Heart right ventricle (tissue), 16 donors: Measurements from ENCODE around the gene IGF2BP2. TPM values are rescaled to one million over a fixed set of nuclear protein-coding genes. Genes with fewer than 3 reads are reported as not detected.

Source experiments
- ATAC-seq, 8 donors: fragments of 200-7000 bp; cut with Tn5 transposase; one replicate each; pipeline ENCODE4 v1.9.1; 2020; ENCODE audit warnings: mild to moderate bottlenecking in 8 of 8, moderate library complexity in 8 of 8, moderate number of reproducible peaks in 1 of 8
- DNase-seq, 2 donors: peaks; one replicate each; pipeline ENCODE4 v3.0.0-alpha.2; 2020
- H3K27ac ChIP-seq, 10 donors: fragments of 200-600 bp; sonication (generic) in 2 of 10; one replicate each; pipeline versions ENCODE4 v1.5.0 to v1.8.0; 2020 to 2022; ENCODE audit warnings: mild to moderate bottlenecking in 3 of 10
- H3K27me3 ChIP-seq, 7 donors: fragments of 200-600 bp; one replicate each; pipeline ENCODE4 v1.8.0; 2021 to 2022; ENCODE audit warnings: mild to moderate bottlenecking in 2 of 7
- H3K36me3 ChIP-seq, 9 donors: fragments of 200-600 bp; sonication (generic) in 1 of 9; one replicate each; pipeline versions ENCODE4 v1.5.0 to v1.8.0; 2020 to 2022; ENCODE audit warnings: mild to moderate bottlenecking in 2 of 9
- H3K4me1 ChIP-seq, 9 donors: fragments of 200-600 bp; sonication (generic) in 1 of 9; one replicate each; pipeline versions ENCODE4 v1.5.0 to v1.8.0; 2020 to 2022; ENCODE audit warnings: mild to moderate bottlenecking in 4 of 9
- H3K4me3 ChIP-seq, 10 donors: fragments of 200-600 bp; sonication (generic) in 2 of 10; one replicate each; pipeline versions ENCODE4 v1.5.0 to v1.8.0; 2020 to 2022; ENCODE audit warnings: mild to moderate bottlenecking in 7 of 10, moderate library complexity in 2 of 10
- H3K9me3 ChIP-seq, 11 donors: fragments of 200-600 bp in 10 of 11; sonication (generic) in 2 of 11; one replicate each; pipeline versions ENCODE4 v1.5.0 to v1.8.0; 2013 to 2022; ENCODE audit warnings: mild to moderate bottlenecking in 2 of 11, control low read depth in 1 of 11, moderate library complexity in 1 of 11
- WGBS, 2 donors: extraction: QIAGEN DNeasy Blood & Tissue Kit; methylation state at CpG; one replicate each; pipeline ENCODE4 v1.1.7; 2013; ENCODE audit warnings: inconsistent platforms in 1 of 2; 5-methylcytosine and 5-hydroxymethylcytosine counted together
- intact Hi-C, 10 donors: fragments of 100-400 bp; cut with DNase I; formaldehyde crosslinking; loops; one replicate each; pipeline versions ENCODE4 v1.11.1 to v1.14.2; 2022
- microRNA-seq, 2 donors: library from miRNA; unstranded; fragments of <30 nt; microRNA quantifications; one replicate each; pipeline ENCODE4 v1.2.0, GENCODE V29; 2021
- polyA plus RNA-seq, 2 donors: library from polyadenylated mRNA; stranded (reverse); fragments of 200-250 nt; gene quantifications; one replicate each; pipeline ENCODE4 v1.2.3, GENCODE V29; 2013
- total RNA-seq, 10 donors: library from RNA; stranded (reverse); fragmentation: NEBNext Ultra II Directional in 3 of 10; extraction: Animal tissue kit (Norgen Biotek cat#: 25700) in 3 of 10; gene quantifications; one replicate each; pipeline versions ENCODE4 v1.2.1 to v1.2.4, GENCODE V29; 2021 to 2023
- TF ChIP-seq, protein P1 (sequence below), 9 donors: fragments of 200-600 bp; sonication (generic) in 2 of 9; IDR thresholded peaks; one replicate each; pipeline versions ENCODE4 v1.5.0 to v1.8.0; 2021 to 2022; ENCODE audit warnings: antibody characterized with exemption in 9 of 9, mild to moderate bottlenecking in 5 of 9, moderate library complexity in 1 of 9
- donor health status: Arrhythmogenic right ventricular cardiomyopathy.
- donor health status: ischemic (EF 13 %, LVEDD 7.1; RV severe dilation, severe dysfunction).
- donor health status: healthy with polysubstance abuse.
- donor health status: DM: no; HTN: yes; CAD: no.
- donor health status: DM: no; HTN: no; CAD: no.
- donor health status: ischemic (EF 25% LVEDD 6.9; RV normal size, moderate dysfunction).
- donor health status: ischemic (EF 25% LVEDD 5.7; RV mildly dilated, moderate dysfunction).
- donor health status: healthy.
- donor health status: DM: yes; HTN: yes; CAD: no.
- donor health status: Ischemic cardiomyopathy.
- donor health status: ischemic (EF 35%, LVEDD 5.7; RV mildly dilated, moderate dysfunction).
- donor health status: nonischemic (EF 11% LVEDD 7.7; RV severe dilation, severe dysfunction).
- donor health status: DM: yes; HTN: yes; CAD: no.
- donor health status: PGD.
- donor health status: ischemic (EF 29% LVEDD 5.4; RV normal size, mild dysfunction).
- donor health status: nonischemic (EF 23%, LVEDD 6.1; RV moderate dilation, normal function).

The IGF2BP2 gene
- total and polyA plus RNA-seq, 12 donors = 9.4 to 17.8 (median 15.4) TPM

GRCh38 chr3:185594073-185594472 lies 230.8 kb downstream of the IGF2BP2 start:
- intact Hi-C loops = no loop called here
- Histone ChIP-seq H3K27me3 (no peaks in the 10 kb centered on the region), H3K9me3 (no peaks in the 10 kb centered on the region), H3K4me3 (no peak overlapping the region), H3K4me1 (peaks cover 0 to 16% (median 7%) of the 10 kb centered on the region in 9 donors), H3K27ac (no peak overlapping the region), H3K36me3 (peaks cover 0 to 92% (median 31%) of the 10 kb centered on the region in 9 donors)
- ATAC-seq (no peak), DNase-seq (no peak)
- 73 to 79% methylated on average over 3 of the region's 3 CpGs for WGBS, 2 donors
- TF ChIP-seq, protein P1, sequence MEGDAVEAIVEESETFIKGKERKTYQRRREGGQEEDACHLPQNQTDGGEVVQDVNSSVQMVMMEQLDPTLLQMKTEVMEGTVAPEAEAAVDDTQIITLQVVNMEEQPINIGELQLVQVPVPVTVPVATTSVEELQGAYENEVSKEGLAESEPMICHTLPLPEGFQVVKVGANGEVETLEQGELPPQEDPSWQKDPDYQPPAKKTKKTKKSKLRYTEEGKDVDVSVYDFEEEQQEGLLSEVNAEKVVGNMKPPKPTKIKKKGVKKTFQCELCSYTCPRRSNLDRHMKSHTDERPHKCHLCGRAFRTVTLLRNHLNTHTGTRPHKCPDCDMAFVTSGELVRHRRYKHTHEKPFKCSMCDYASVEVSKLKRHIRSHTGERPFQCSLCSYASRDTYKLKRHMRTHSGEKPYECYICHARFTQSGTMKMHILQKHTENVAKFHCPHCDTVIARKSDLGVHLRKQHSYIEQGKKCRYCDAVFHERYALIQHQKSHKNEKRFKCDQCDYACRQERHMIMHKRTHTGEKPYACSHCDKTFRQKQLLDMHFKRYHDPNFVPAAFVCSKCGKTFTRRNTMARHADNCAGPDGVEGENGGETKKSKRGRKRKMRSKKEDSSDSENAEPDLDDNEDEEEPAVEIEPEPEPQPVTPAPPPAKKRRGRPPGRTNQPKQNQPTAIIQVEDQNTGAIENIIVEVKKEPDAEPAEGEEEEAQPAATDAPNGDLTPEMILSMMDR (IDR thresholded peaks at IDR 0.05) = no peak

Small RNA genes within 50 kb of the gene (microRNA-seq; reads per million reads assigned to microRNA genes)
- 0 reads per million in 2 donors for gene MIR548AQ

Other genes with a start within 250 kb of the IGF2BP2 start
- 10 to 100 TPM; 26.6 to 46.5 (median 39.0) TPM for gene SENP2, start 238.7 kb downstream of the IGF2BP2 start, total RNA-seq
- gene SENP2, start 238.7 kb downstream of the IGF2BP2 start, polyA plus RNA-seq = 1 to 10 TPM; 7.9 to 8.0 TPM
- 10 to 100 TPM; 46.3 to 75.9 (median 52.1) TPM for gene TRA2B, start 113.0 kb upstream of the IGF2BP2 start, total RNA-seq
- gene TRA2B, start 113.0 kb upstream of the IGF2BP2 start, polyA plus RNA-seq = 10 to 100 TPM; 43.6 to 44.5 TPM